Esophagus squamous epithelium (tissue), 5 donors: ENCODE results near the gene DAP. TPM values are rescaled to one million over a fixed set of nuclear protein-coding genes. Genes with fewer than 3 reads are reported as not detected.

Source experiments
- DNase-seq: peaks from one replicate; lab custom pipeline; 2025; lab: John Stamatoyannopoulos, UW
- H3K27ac ChIP-seq, 4 donors: fragments of 200-600 bp; sonication (generic); one replicate each; pipeline ENCODE4 v1.5.1; 2016 to 2019; ENCODE audit warnings: mild to moderate bottlenecking in 1 of 4
- H3K27me3 ChIP-seq, 4 donors: fragments of 200-600 bp; sonication (generic); 1 replicate in 3 of 4; 2 replicates in 1 of 4; pipeline versions ENCODE4 v1.5.1 to v1.6.0; 2017 to 2021; ENCODE audit warnings: antibody characterized with exemption in 1 of 4
- H3K36me3 ChIP-seq, 3 donors: fragments of 200-600 bp; sonication (generic); one replicate each; pipeline ENCODE4 v1.5.1; 2016 to 2019
- H3K4me1 ChIP-seq, 3 donors: fragments of 200-600 bp; sonication (generic); one replicate each; pipeline ENCODE4 v1.5.1; 2017 to 2019
- H3K4me3 ChIP-seq, 4 donors: fragments of 200-600 bp; sonication (generic); 1 replicate in 3 of 4; 2 replicates in 1 of 4; pipeline ENCODE4 v1.5.1; 2016 to 2019; ENCODE audit warnings: mild to moderate bottlenecking in 2 of 4, moderate library complexity in 1 of 4
- H3K9me3 ChIP-seq, 3 donors: fragments of 200-600 bp; sonication (generic); one replicate each; pipeline ENCODE4 v1.5.1; 2016 to 2019
- POLR2A ChIP-seq, 4 donors: fragments of 450-650 bp; IDR thresholded peaks; one replicate each; pipeline ENCODE4 v1.6.1; 2017; ENCODE audit warnings: antibody characterized with exemption in 4 of 4, mild to moderate bottlenecking in 4 of 4, moderate library complexity in 3 of 4
- WGBS, 2 donors: methylation state at CpG; one replicate each; pipeline ENCODE4 v1.1.5; 2018; 5-methylcytosine and 5-hydroxymethylcytosine counted together
- intact Hi-C: fragments of 100-400 bp; cut with DNase I; formaldehyde crosslinking; loops from one replicate; pipeline ENCODE4 v1.15.0; 2022
- total RNA-seq, 4 donors: library from RNA; depleted of rRNA; stranded (reverse); fragments of >200 nt; gene quantifications; one replicate each; pipeline ENCODE4 v1.1.0, GENCODE V29; 2016
- TF ChIP-seq, protein P1 (sequence below), 6 experiments: fragments of 450-650 bp in 4 of 6; fragments of 200-600 bp in 2 of 6; sonication (generic) in 2 of 6; IDR thresholded peaks; one replicate each; pipeline ENCODE4 v1.5.1; 2016 to 2019; ENCODE audit warnings: antibody characterized with exemption in 6 of 6, mild to moderate bottlenecking in 4 of 6, moderate library complexity in 4 of 6
- donor health status: DM: yes; HTN: yes; CAD: no.

DAP gene
- total RNA-seq, 4 donors from 2014 or later, result 15.7 to 35.5 (median 29.5) TPM

DNA sequence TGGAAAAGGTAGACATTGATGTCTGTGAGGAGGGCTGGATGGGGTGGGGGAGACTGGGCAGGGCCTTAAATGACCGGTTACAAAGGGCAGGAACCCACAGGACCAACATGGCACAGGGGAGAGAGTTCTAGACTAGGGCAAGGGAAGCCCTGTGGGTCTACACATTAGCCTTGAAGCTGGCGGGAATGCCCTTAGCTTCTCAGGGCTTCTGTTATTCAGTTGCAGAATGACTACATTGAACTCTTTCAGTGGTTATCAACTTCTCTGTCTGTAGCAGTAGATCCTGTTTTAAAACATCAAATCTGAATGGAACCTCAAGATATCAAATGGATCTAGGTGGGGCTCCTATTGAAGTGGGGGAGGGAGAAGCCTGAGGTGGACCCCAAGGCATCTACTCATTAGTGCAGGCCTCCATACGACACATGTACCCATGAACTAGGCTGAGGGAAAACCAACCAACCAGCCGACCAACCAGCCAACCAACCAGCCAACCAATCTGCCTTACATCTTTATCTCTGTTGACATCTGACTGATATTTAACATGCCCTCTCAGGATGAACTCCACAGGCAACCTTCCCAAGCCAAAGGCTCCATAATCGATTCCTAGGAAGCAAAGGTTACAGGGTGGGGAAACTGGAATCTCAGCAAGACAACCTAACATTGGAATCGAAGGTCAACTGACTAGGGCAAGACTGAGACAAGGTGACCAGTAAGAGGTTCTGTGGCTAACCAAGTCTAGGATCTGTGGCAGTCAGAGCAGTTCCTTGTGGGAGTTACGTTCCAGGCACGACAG, 48.3 kb downstream of the DAP start:
- H3K9me3 ChIP-seq, result no peaks in the 10 kb centered on the region
- TF ChIP-seq, protein P1, sequence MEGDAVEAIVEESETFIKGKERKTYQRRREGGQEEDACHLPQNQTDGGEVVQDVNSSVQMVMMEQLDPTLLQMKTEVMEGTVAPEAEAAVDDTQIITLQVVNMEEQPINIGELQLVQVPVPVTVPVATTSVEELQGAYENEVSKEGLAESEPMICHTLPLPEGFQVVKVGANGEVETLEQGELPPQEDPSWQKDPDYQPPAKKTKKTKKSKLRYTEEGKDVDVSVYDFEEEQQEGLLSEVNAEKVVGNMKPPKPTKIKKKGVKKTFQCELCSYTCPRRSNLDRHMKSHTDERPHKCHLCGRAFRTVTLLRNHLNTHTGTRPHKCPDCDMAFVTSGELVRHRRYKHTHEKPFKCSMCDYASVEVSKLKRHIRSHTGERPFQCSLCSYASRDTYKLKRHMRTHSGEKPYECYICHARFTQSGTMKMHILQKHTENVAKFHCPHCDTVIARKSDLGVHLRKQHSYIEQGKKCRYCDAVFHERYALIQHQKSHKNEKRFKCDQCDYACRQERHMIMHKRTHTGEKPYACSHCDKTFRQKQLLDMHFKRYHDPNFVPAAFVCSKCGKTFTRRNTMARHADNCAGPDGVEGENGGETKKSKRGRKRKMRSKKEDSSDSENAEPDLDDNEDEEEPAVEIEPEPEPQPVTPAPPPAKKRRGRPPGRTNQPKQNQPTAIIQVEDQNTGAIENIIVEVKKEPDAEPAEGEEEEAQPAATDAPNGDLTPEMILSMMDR (IDR thresholded peaks at IDR 0.05), result no peak
- no peak for TF ChIP-seq POLR2A (IDR thresholded peaks at IDR 0.05)
- H3K36me3 ChIP-seq, result peaks cover 0 to 45% (median 0%) of the 10 kb centered on the region in 3 donors
- intact Hi-C loops, result no loop called here
- DNase-seq, result no peak
- H3K4me1 ChIP-seq, result no peaks in the 10 kb centered on the region
- H3K27ac ChIP-seq, result no peak overlapping the region
- 91 to 92% methylated on average over 7 to 8 of the region's 8 CpGs for WGBS, 2 donors
- H3K27me3 ChIP-seq, result no peaks in the 10 kb centered on the region
- H3K4me3 ChIP-seq, result no peak overlapping the region

- H3K4me3 ChIP-seq, result no peak overlapping the region
- no peak for DNase-seq
- intact Hi-C loops, result no loop called here
- no peak for TF ChIP-seq POLR2A (IDR thresholded peaks at IDR 0.05)
- TF ChIP-seq, protein P1 (IDR thresholded peaks at IDR 0.05), result no peak
- H3K9me3 ChIP-seq, result no peaks in the 10 kb centered on the region
- no peaks in the 10 kb centered on the region for H3K27me3 ChIP-seq
- H3K36me3 ChIP-seq, result peaks cover 0 to 45% (median 0%) of the 10 kb centered on the region in 3 donors
- no peak overlapping the region for H3K27ac ChIP-seq
- 85 to 90% methylated on average over 6 of the region's 6 CpGs for WGBS, 2 donors
- H3K4me1 ChIP-seq, result no peaks in the 10 kb centered on the region
Measured at GRCh38 chr5:10711562-10711961, 49.5 kb downstream of the DAP start.

GRCh38 chr5:10710513-10711128, 50.4 kb downstream of the DAP start:
- intact Hi-C loops, result no loop called here
- no peak for TF ChIP-seq POLR2A (IDR thresholded peaks at IDR 0.05)
- TF ChIP-seq, protein P1 (IDR thresholded peaks at IDR 0.05), result no peak
- Histone ChIP-seq H3K4me1 (no peaks in the 10 kb centered on the region), H3K9me3 (no peaks in the 10 kb centered on the region), H3K4me3 (no peak overlapping the region), H3K27me3 (no peaks in the 10 kb centered on the region), H3K36me3 (peaks cover 0 to 45% (median 0%) of the 10 kb centered on the region in 3 donors), H3K27ac (no peak overlapping the region)
- 88 to 93% methylated on average over 4 to 8 of the region's 10 CpGs for WGBS, 2 donors
- no peak for DNase-seq

- H3K27me3 ChIP-seq, result no peaks in the 10 kb centered on the region
- peaks cover 0 to 6% (median 0%) of the 10 kb centered on the region in 3 donors for H3K4me1 ChIP-seq
- no peaks in the 10 kb centered on the region for H3K9me3 ChIP-seq
- WGBS, 2 donors, result 61 to 74% methylated on average over 4 to 5 of the region's 8 CpGs
- intact Hi-C loops, result no loop called here
- TF ChIP-seq, protein P1 (IDR thresholded peaks at IDR 0.05), result no peak
- TF ChIP-seq POLR2A (IDR thresholded peaks at IDR 0.05), result no peak
- no peak overlapping the region for H3K4me3 ChIP-seq
- peaks cover 0 to 38% (median 0%) of the 10 kb centered on the region in 3 donors for H3K36me3 ChIP-seq
- no peak for DNase-seq
- no peak overlapping the region for H3K27ac ChIP-seq
Measured at GRCh38 chr5:10709933-10710332, 51.1 kb downstream of the DAP start.

DNA sequence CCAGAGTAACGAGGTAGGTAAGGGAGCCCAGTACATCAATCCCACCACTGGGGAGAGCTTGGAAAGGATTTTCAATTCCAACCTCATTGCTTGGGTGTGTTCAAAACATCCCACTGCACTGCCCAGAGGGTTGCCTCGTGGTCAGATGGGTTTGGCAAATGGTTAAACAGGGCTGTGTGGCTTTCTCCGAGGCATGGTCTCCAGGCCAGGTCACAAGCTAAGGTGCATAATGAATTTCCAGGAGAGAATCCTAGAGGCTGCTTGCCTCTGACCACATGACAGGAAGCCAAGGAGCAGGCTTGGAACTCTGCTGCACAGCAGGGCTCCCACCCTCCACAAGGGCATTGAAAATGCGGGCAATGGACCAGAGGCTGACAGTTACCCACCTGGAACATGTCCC, 51.6 kb downstream of the DAP start:
- no peak for TF ChIP-seq POLR2A (IDR thresholded peaks at IDR 0.05)
- TF ChIP-seq, protein P1 (IDR thresholded peaks at IDR 0.05), result no peak
- intact Hi-C loops, result no loop called here
- Histone ChIP-seq H3K4me3 (no peak overlapping the region), H3K4me1 (peaks cover 0 to 11% (median 3%) of the 10 kb centered on the region in 3 donors), H3K36me3 (peaks cover 0 to 32% (median 0%) of the 10 kb centered on the region in 3 donors), H3K27me3 (no peaks in the 10 kb centered on the region), H3K27ac (no peak overlapping the region), H3K9me3 (no peaks in the 10 kb centered on the region)
- no peak for DNase-seq
- 88 to 92% methylated on average over 2 of the region's 4 CpGs for WGBS, 2 donors
